SK-N-SH treated with all-trans-retinoic acid at 6 μM for 48 hours (cell line): Measurements from ENCODE around the gene PDLIM7.
"Not testable (repeated sequence)": the region's sequence is repeated elsewhere in the genome, so short reads cannot be mapped to it uniquely, and the experiment has no call there.

Source experiments
- BACH2 ChIP-seq: fragments of 250-450 bp; sonication (Bioruptor Pico); IDR thresholded peaks from 2 replicates; pipeline ENCODE4 v1.9.0; 2021; ENCODE audit warnings: mild to moderate bottlenecking, borderline replicate concordance
- CREB5 ChIP-seq: fragments of 250-450 bp; sonication (Bioruptor Pico); IDR thresholded peaks from 2 replicates; pipeline ENCODE4 v1.5.1; 2020; ENCODE audit warnings: low read depth, mild to moderate bottlenecking, moderate library complexity
- CSDC2 ChIP-seq: fragments of 250-450 bp; sonication (Bioruptor Pico); IDR thresholded peaks from 2 replicates; pipeline ENCODE4 v1.5.0; 2020; ENCODE audit warnings: mild to moderate bottlenecking, moderate library complexity
- ESRRG ChIP-seq: fragments of 250-450 bp; sonication (Bioruptor Pico); IDR thresholded peaks from 2 replicates; pipeline ENCODE4 v1.6.1; 2021; ENCODE audit warnings: mild to moderate bottlenecking
- OSR1 ChIP-seq: fragments of 250-450 bp; sonication (Bioruptor Pico); IDR thresholded peaks from 2 replicates; pipeline ENCODE4 v1.8.0; 2022; ENCODE audit warnings: moderate library complexity, mild to moderate bottlenecking, inconsistent platforms
- PATZ1 ChIP-seq: fragments of 250-450 bp; sonication (Bioruptor Pico); IDR thresholded peaks from 2 replicates; pipeline ENCODE4 v1.8.0; 2020; ENCODE audit warnings: mild to moderate bottlenecking, moderate library complexity, borderline replicate concordance
- PPARA ChIP-seq: fragments of 250-450 bp; sonication (Bioruptor Pico); IDR thresholded peaks from 2 replicates; pipeline ENCODE4 v1.5.0; 2020; ENCODE audit warnings: mild to moderate bottlenecking, borderline replicate concordance
- RARB ChIP-seq: fragments of 250-450 bp; sonication (Bioruptor Pico); IDR thresholded peaks from 2 replicates; pipeline ENCODE4 v1.8.0; 2021; ENCODE audit warnings: mild to moderate bottlenecking, moderate library complexity
- SNAI2 ChIP-seq: fragments of 250-450 bp; sonication (Bioruptor Pico); IDR thresholded peaks from 2 replicates; pipeline ENCODE4 v1.5.0; 2020; ENCODE audit warnings: mild to moderate bottlenecking, moderate library complexity
- TOX ChIP-seq: fragments of 250-450 bp; sonication (Bioruptor Pico); IDR thresholded peaks from 2 replicates; pipeline ENCODE4 v1.8.0; 2021; ENCODE audit warnings: mild to moderate bottlenecking, moderate library complexity, borderline replicate concordance
- ZFP3 ChIP-seq: fragments of 250-450 bp; sonication (Bioruptor Pico); IDR thresholded peaks from 2 replicates; pipeline ENCODE4 v1.5.0; 2020; ENCODE audit warnings: mild to moderate bottlenecking, moderate library complexity
- ZFP30 ChIP-seq: fragments of 450-650 bp; formaldehyde crosslinking; IDR thresholded peaks from 2 replicates; pipeline ENCODE4 v1.5.0; 2022; ENCODE audit warnings: mild to moderate bottlenecking, moderate library complexity
- ZNF565 ChIP-seq: fragments of 450-650 bp; formaldehyde crosslinking; conservative IDR thresholded peaks from 2 replicates; pipeline ENCODE4 v1.5.0; 2020; ENCODE audit warnings: low read depth, mild to moderate bottlenecking, moderate library complexity
- ZNF8 ChIP-seq: fragments of 450-650 bp; formaldehyde crosslinking; IDR thresholded peaks from 2 replicates; pipeline ENCODE4 v1.5.0; 2020; ENCODE audit warnings: mild to moderate bottlenecking, moderate library complexity

GRCh38 chr5:177485753-177486152 is 11.7 kb downstream of the PDLIM7 start:
- not testable (repeated sequence) for TF ChIP-seq PATZ1; CSDC2; RARB; SNAI2 (CRISPR knock-in tag); CREB5; ESRRG (CRISPR knock-in tag); ZFP30 (CRISPR knock-in tag); ZNF8 (CRISPR knock-in tag); TOX; ZFP3 (CRISPR knock-in tag); OSR1 (CRISPR knock-in tag); ZNF565; BACH2 (CRISPR knock-in tag); PPARA (CRISPR knock-in tag)
